Measurements from ENCODE around the gene GCSAM. TPM values are rescaled to one million over a fixed set of nuclear protein-coding genes. Genes with fewer than 3 reads are reported as not detected.

GCSAM gene
- total and polyA plus RNA-seq, 4 donors, result 0.08 to 0.75 (median 0.27) TPM; not detected in 1

- H3K27ac ChIP-seq (ENCODE audit: low read depth in 1 of 2, low read length in 2 of 2), result no peak overlapping the region
- H3K4me1 ChIP-seq (ENCODE audit: control insufficient read depth in 4 of 4, insufficient read depth in 4 of 4, low read length in 3 of 4), result no peaks in the 10 kb centered on the region
- no peaks in the 10 kb centered on the region for H3K9me3 ChIP-seq (ENCODE audit: control insufficient read depth in 4 of 4, low read length in 3 of 4)
- no peak for TF ChIP-seq GABPA (IDR thresholded peaks at IDR 0.05 in 1 of 2, conservative IDR thresholded peaks at IDR 0.05 in 1 of 2)
- no peak overlapping the region for H3K9ac ChIP-seq (ENCODE audit: low read depth in 1 of 2, low read length in 2 of 2)
- no peak for DNase-seq (ENCODE audit: low spot score)
- H3K36me3 ChIP-seq (ENCODE audit: control insufficient read depth in 4 of 4, insufficient read depth in 3 of 4, low read depth in 1 of 4, low read length in 3 of 4), result no peaks in the 10 kb centered on the region
- 25% methylated on average over 2 of the region's 2 CpGs for WGBS
- H3K27me3 ChIP-seq (ENCODE audit: control insufficient read depth in 4 of 4, insufficient read depth in 4 of 4, low read length in 3 of 4), result no peaks in the 10 kb centered on the region
- H3K4me3 ChIP-seq (ENCODE audit: low read depth in 1 of 3, low read length in 3 of 3), result no peak overlapping the region
These were observed 37.3 kb downstream of the GCSAM start for GRCh38 chr3:112095731-112096130.

GRCh38 chr3:112093180-112093522 is 39.9 kb downstream of the GCSAM start:
- Histone ChIP-seq H3K9ac (ENCODE audit: low read depth in 1 of 2, low read length in 2 of 2) (no peak overlapping the region), H3K27me3 (ENCODE audit: control insufficient read depth in 4 of 4, insufficient read depth in 4 of 4, low read length in 3 of 4) (no peaks in the 10 kb centered on the region), H3K27ac (ENCODE audit: low read depth in 1 of 2, low read length in 2 of 2) (no peak overlapping the region), H3K9me3 (ENCODE audit: control insufficient read depth in 4 of 4, low read length in 3 of 4) (no peaks in the 10 kb centered on the region), H3K4me3 (ENCODE audit: low read depth in 1 of 3, low read length in 3 of 3) (no peak overlapping the region), H3K36me3 (ENCODE audit: control insufficient read depth in 4 of 4, insufficient read depth in 3 of 4, low read depth in 1 of 4, low read length in 3 of 4) (no peaks in the 10 kb centered on the region), H3K4me1 (ENCODE audit: control insufficient read depth in 4 of 4, insufficient read depth in 4 of 4, low read length in 3 of 4) (no peaks in the 10 kb centered on the region)
- TF ChIP-seq MAX (IDR thresholded peaks at IDR 0.05), result no peak
- no peak for TF ChIP-seq HNF4A (conservative IDR thresholded peaks at IDR 0.05)
- TF ChIP-seq FOXA2 (IDR thresholded peaks at IDR 0.05), result no peak
- no peak for TF ChIP-seq REST (IDR thresholded peaks at IDR 0.05)
- TF ChIP-seq TAF1 (conservative IDR thresholded peaks at IDR 0.05), result no peak
- no peak for TF ChIP-seq RXRA (IDR thresholded peaks at IDR 0.05)
- no peak for TF ChIP-seq HNF4G (IDR thresholded peaks at IDR 0.05)
- DNase-seq (ENCODE audit: low spot score), result no peak

GRCh38 chr3:112092496-112093179 is 40.4 kb downstream of the GCSAM start:
- no peak overlapping the region for H3K4me3 ChIP-seq (ENCODE audit: low read depth in 1 of 3, low read length in 3 of 3)
- WGBS, result 61% methylated on average over 6 of the region's 6 CpGs

More at GRCh38 chr3:112092496-112093179, 40.4 kb downstream of the GCSAM start:
- no peaks in the 10 kb centered on the region for H3K9me3 ChIP-seq (ENCODE audit: control insufficient read depth in 4 of 4, low read length in 3 of 4)
- DNase-seq (ENCODE audit: low spot score), result no peak
- H3K27me3 ChIP-seq (ENCODE audit: control insufficient read depth in 4 of 4, insufficient read depth in 4 of 4, low read length in 3 of 4), result no peaks in the 10 kb centered on the region
- no peak overlapping the region for H3K9ac ChIP-seq (ENCODE audit: low read depth in 1 of 2, low read length in 2 of 2)
- H3K36me3 ChIP-seq (ENCODE audit: control insufficient read depth in 4 of 4, insufficient read depth in 3 of 4, low read depth in 1 of 4, low read length in 3 of 4), result no peaks in the 10 kb centered on the region
- no peak overlapping the region for H3K27ac ChIP-seq (ENCODE audit: low read depth in 1 of 2, low read length in 2 of 2)
- no peaks in the 10 kb centered on the region for H3K4me1 ChIP-seq (ENCODE audit: control insufficient read depth in 4 of 4, insufficient read depth in 4 of 4, low read length in 3 of 4)
- no peak for TF ChIP-seq RAD21 (IDR thresholded peaks at IDR 0.05)
- TF ChIP-seq RXRA (IDR thresholded peaks at IDR 0.05), result no peak
- no peak for TF ChIP-seq FOXA1 (IDR thresholded peaks at IDR 0.05)
- no peak for TF ChIP-seq TAF1 (conservative IDR thresholded peaks at IDR 0.05)

All from liver (tissue), 9 donors.